Amygdala (tissue), 56 donors: ENCODE measurements around the gene ABCB10.
A peak's percentile ranks its signal among the peaks of the same experiment; 100 is the strongest.
"Not testable (repeated sequence)": the region's sequence is repeated elsewhere in the genome, so short reads cannot be mapped to it uniquely, and the experiment has no call there.

Source experiments
- DNase-seq, 56 donors: peaks; one replicate each; lab custom pipeline; 2025; lab: John Stamatoyannopoulos, UW

Gene ABCB10

GRCh38 chr1:229558460-229559335 is at the start of gene ABCB10:
ABCB10 (minus strand) TSS chr1:229558707; CDS start chr1:229558652, 55 bp downstream.
- DNase-seq, result peak; percentile 69 to 99 (median 92)

DNA sequence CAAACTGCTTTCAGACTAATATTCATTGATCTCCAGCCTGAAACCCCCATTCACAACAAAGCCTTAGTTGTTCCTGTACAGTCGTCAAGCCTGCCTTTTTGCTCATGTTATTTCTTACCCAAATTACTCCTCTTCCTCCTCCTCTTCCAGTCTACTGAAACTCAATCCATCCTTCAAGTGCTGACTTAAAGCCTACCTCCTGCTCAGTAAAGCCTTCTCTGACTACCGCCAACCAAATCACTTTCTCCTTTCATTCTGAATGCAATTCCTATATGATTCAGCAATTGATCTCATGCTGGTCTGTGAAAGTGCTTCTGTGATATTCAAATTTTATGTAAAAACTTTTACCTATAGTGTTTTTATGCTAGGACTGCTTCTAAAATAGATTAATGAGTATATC is 48.9 kb upstream of the ABCB10 start:
- DNase-seq, result no peak

DNA sequence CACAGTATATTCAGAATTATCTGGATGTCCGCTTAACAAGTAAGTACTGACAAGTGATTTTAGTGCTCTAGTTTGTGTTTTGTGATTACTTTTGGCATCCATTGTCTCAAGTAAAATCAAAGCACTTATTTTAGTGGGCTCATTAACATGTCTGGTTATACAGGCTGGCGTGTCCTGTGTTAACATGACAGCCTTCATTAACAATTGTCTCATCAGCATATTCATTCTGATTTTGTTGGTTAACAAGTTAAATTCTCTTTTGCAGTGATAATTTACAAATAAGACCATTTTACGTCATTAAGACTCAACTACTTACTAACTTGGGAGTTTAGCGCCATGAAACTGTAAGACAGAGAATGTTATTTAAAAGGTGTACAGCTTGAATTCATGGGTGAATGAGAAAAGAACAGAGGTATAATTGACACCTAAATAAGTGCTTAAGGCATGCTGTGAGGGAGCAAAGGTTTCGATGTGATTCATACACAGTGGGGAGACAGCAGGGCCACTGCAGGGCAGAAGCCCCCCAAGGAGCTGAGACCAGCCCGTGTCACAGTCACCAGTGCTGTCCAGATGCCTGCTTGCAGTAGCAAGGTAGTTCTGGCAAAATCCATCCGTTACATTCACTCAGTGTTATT is 45.0 kb upstream of the ABCB10 start:
- DNase-seq, result no peak

DNA sequence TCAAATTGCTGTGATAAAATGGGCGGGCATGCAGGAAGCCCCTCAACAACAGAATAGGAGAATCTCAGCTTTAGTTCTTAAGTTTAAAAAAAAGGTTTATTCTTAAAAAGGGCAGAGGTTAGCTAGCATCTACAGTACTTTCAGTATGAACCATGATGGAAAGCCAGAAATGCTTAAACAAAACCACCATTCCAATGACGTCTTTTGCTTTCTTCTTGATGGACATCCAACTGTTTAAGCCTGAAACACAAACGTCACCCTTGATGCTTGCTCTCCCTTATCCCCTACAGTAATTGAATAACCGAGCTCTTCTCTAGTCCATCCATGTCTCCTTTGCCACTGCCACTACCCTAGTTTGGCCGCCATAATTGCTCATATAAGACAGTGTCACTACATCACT is 41.7 kb upstream of the ABCB10 start:
- DNase-seq, result no peak

GRCh38 chr1:229599218-229599954 is 40.9 kb upstream of the ABCB10 start:
- no peak for DNase-seq

DNA sequence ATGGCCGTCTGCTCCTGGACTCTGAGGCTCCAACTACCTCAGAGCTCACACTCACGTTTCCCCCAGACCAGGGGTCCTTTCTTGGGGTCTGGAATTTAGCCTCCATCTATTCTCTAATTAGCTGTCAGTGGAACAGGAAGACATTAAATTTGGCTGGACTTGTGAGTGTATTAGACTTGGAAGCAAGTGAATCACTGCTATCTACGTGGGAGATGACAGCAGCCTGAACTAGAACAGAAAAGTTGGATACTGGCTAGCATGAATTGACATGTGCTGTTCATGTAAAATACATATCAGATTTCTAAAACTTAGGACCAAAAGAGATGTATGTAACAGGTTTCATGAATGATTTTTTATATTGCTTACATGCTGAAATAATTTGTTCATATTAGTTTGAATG is 39.4 kb upstream of the ABCB10 start:
- DNase-seq, result no peak

DNA sequence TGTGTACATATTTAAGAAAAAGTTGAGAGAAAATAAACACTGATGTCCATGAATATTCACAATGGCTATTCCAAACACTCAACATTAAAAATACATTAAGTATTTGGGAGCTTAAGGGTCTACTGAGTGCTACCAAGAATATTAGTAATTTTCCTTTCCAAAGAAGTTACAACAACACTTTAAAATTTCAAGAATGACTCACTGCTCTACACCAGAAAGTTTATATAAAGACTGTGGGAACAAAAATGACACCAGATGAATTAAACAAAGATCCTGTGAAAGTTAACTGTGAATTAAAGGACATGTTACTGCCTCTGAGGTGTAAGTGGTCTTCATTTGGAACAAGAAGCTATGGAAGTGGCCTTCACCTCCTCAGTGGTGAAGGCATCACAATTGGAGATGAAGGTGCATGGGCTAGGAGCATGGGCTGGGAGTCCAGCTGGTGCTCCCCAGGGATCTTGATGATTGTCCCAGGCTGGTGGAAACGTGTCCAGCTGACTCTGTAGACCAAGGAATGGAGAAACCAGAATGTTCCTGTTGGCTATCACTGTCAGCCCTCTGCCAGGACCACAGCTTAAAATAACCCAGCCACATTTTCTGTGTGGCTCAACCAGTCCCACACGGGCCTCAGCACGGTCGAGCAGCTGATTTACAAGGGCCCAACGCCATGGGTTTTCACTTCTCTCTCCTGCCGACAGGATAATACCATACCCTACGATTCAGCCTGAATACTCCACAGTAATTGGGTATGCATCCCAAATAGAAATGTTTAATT is 38.6 kb upstream of the ABCB10 start:
- DNase-seq, result peak in 2 of 56 donors; percentile 1 to 28

DNA sequence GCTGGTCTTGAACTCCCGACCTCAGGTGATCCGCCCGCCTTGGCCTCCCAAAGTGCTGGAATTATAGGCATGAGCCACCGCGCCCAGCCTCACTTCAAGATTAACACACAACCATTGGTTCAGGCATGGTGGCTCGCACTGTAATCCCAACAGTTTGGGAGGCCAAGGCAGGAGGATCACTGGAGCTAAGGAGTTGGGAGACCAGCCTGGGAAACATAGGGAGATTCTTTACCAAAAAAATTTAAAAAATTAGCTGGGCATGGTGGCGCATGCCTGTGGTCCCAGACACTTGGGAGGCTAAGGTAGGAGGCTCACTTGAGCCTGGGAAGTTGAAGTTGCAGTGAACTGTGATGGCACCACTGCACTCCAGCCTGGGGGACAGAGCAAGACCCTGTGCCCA is 37.4 kb upstream of the ABCB10 start:
- not testable (repeated sequence) for DNase-seq

GRCh38 chr1:229594227-229595008 is 35.9 kb upstream of the ABCB10 start:
- no peak for DNase-seq

DNA sequence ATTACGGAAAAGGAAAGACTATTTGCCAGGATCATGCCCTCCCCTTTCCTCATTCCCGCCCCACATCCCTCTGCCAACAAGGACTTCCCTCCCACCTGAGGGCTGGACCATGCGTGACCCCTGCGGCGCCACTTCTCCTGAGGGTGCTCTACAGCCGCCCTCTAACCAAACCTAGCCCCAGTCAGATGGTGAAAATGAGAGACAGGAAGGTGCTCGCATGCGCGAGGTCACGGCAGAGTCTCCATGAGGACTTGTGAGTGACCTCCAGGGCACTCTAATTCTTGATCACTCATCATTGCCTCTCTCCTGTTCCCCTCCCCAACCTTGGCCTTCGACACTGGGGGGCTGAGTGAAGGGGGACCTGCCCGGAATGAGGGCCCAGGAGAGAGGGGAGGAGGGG is 35.3 kb upstream of the ABCB10 start:
- DNase-seq, result no peak

DNA sequence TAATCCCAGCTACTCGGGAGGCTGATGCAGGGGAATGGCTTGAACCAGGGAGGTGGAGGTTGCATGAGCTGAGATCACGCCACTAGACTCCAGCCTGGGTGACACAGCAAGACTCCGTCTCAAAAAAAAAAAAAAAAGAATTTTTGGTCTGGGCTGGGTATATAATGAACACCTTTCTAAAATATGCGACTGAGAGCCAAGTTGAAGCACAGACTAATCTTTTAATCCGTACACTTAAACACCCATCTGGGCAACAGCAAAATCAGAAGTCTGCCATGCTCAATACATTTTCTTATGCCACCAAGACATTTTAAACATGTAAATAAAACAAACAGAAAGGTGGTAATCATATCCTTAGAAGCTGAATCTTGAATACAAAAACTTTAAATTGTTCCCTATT is 31.6 kb upstream of the ABCB10 start:
- no peak for DNase-seq

DNA sequence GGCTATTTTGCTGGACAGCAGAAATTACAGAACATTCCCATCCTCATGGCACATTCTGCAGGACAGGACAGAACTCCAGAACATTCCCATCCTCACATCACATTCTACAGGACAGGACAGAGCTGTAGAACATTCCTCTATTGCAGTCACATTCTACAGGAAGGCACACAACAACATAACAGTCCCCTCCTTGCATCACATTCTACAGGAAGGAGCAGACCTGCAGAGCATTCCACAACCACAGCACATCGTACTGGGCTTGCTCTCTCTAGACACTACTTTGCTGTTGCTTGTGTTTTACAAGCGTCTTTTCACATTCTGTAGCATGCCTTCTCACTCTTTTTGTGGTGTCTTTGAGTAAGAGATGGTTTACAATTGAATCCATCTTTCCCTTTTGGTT is 26.8 kb upstream of the ABCB10 start:
- no peak for DNase-seq

DNA sequence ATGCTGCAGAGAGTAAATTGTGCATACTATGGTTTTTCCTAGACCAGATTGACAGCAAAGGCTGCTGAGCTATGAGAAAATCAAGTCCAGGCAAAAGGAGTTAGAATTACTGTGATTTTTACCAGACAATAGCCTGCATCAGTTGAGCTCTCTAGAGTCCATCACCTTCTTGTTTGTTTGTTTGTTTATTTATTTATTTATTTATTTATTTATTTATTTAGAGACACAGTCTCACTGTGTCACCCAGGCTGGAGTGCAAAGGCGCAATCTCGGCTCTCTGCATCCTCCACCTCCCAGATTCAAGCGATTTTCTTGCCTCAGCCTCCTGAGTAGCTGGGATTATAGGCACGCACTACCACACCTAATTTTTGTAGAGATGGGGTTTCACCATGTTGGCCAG is 24.2 kb upstream of the ABCB10 start:
- DNase-seq, result no peak

DNA sequence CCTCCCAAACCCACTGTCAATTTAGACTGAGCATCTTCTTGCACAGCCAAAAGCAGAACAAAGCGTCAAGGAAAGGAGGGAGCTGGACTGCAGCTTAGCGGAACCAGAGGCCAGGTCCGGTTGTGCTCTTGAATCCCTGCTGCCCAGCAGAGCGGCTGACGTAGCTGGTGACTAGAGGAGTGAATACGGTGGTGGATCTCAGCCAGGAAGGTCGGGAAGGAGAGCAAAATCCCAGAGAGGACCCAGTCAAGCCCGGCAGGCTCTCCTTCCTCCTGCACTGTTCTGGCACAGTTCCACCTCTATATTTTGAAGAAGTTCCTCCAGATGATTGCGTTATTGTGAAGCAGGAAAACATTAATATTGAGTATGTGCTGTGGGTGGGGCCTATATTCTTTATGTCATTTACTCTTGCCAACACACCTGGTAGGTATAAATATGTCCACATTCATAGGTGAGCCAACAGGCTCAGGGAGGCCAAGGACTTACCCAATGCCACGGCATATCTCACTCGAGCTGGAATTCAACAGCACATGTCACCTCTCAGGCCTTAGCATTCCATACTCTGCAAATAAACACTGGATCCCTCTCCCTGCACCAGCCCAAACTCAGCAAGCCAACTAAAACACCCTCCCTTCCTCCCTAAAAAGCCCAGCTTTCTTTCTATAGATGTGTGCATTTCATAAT is 23.6 kb upstream of the ABCB10 start:
- DNase-seq, result peak in 24 of 56 donors; percentile 8 to 62 (median 16)

DNA sequence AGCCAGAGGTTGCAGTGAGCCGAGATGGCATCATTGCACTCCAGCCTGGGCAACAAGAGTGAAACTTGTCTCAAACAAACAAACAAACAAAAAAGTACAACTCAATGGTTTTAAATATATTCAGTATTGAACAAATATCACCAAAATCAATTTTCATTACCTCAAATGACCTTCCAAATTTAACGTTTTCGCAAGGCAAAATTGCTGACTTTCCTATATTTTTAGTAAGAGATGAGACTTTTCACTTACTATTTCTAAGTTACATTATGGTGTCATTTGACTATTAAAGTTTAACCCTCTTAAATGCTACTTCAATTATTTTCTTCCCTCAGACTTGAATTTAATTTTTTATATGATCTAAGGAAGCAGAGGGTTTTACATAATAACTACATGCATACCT is 23.0 kb upstream of the ABCB10 start:
- no peak for DNase-seq

- DNase-seq, result peak in 55 of 56 donors; percentile 27 to 94 (median 80)
Measured at GRCh38 chr1:229579059-229579673, 20.7 kb upstream of the ABCB10 start.

GRCh38 chr1:229578168-229579058 is 19.9 kb upstream of the ABCB10 start:
- DNase-seq, result peak in 11 of 56 donors; percentile 15 to 62 (median 42)
